NCI-H2029 (cell line): ENCODE results near the gene GZF1.

Source experiments
- DNase-seq: peaks from one replicate; lab custom pipeline; 2025; lab: John Stamatoyannopoulos, UW

Gene GZF1

GRCh38 chr20:23361476-23362391, at the start of gene GZF1:
GZF1 (plus strand) TSS chr20:23362182; CDS start chr20:23364384, 2,202 bp downstream.
- peak; percentile 95 for DNase-seq

GRCh38 chr20:23313271-23313670, 48.7 kb upstream of the GZF1 start:
- DNase-seq: no peak

- DNase-seq: no peak
Observed at GRCh38 chr20:23314699-23315098, 47.3 kb upstream of the GZF1 start.

GRCh38 chr20:23315099-23315498, 46.9 kb upstream of the GZF1 start:
- no peak for DNase-seq

GRCh38 chr20:23316626-23317025, 45.4 kb upstream of the GZF1 start:
- DNase-seq: no peak

- DNase-seq: no peak
Observed at GRCh38 chr20:23317081-23317480, 44.9 kb upstream of the GZF1 start.

- DNase-seq: no peak
Observed at GRCh38 chr20:23318347-23318746, 43.6 kb upstream of the GZF1 start.

GRCh38 chr20:23320317-23320716, 41.7 kb upstream of the GZF1 start:
- no peak for DNase-seq

- DNase-seq: no peak
Observed at GRCh38 chr20:23325107-23325506, 36.9 kb upstream of the GZF1 start.

GRCh38 chr20:23326774-23327173, 35.2 kb upstream of the GZF1 start:
- no peak for DNase-seq

- DNase-seq: no peak
Observed at GRCh38 chr20:23327617-23328333, 34.2 kb upstream of the GZF1 start.

- no peak for DNase-seq
Observed at GRCh38 chr20:23331450-23332350, 30.3 kb upstream of the GZF1 start.

- no peak for DNase-seq
Observed at GRCh38 chr20:23332467-23332866, 29.5 kb upstream of the GZF1 start.

- DNase-seq: no peak
Observed at GRCh38 chr20:23334111-23334510, 27.9 kb upstream of the GZF1 start.

- DNase-seq: no peak
Observed at GRCh38 chr20:23335521-23335920, 26.5 kb upstream of the GZF1 start.

GRCh38 chr20:23336476-23336875, 25.5 kb upstream of the GZF1 start:
- no peak for DNase-seq

GRCh38 chr20:23337312-23337711, 24.7 kb upstream of the GZF1 start:
- no peak for DNase-seq

GRCh38 chr20:23339986-23340385, 22.0 kb upstream of the GZF1 start:
- no peak for DNase-seq

GRCh38 chr20:23340524-23340923, 21.5 kb upstream of the GZF1 start:
- no peak for DNase-seq

GRCh38 chr20:23341073-23341472, 20.9 kb upstream of the GZF1 start:
- no peak for DNase-seq

GRCh38 chr20:23343590-23343989, 18.4 kb upstream of the GZF1 start:
- DNase-seq: no peak

- DNase-seq: no peak
Observed at GRCh38 chr20:23344336-23344735, 17.6 kb upstream of the GZF1 start.
